ENCODE results near the gene RELCH.

RELCH gene

DNA sequence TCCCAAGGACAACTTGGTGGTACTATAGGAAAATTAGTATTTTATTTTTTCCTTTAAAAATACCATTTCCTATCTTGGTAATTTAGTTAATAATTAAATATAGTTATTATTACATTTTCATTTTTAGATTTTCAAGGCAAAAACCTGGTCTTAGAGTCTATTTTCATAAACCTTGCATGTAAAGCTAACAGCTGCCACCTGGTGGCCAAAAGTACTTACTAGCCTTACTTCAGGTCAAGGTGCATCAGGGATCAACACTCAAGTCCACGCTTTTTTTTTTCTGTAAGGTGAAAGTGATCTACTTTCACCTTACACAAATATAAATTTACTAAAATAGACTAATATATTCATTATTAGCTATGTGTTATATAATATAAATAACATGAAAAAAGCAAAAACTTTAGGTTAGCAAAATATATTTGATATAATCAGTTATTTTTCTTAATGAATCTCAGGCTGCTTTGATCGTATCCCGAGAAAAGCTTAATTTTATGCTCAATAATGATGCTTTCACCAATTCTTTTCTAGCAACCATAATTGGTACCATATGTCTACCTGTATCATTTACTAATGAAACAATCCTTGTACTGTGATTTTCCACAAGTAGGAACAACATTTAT lies 62.5 kb downstream of the RELCH start:
- peak; percentile 18 to 41 (median 38) for DNase-seq (ENCODE audit: low read depth in 3 of 3, low spot score in 1 of 3)

DNA sequence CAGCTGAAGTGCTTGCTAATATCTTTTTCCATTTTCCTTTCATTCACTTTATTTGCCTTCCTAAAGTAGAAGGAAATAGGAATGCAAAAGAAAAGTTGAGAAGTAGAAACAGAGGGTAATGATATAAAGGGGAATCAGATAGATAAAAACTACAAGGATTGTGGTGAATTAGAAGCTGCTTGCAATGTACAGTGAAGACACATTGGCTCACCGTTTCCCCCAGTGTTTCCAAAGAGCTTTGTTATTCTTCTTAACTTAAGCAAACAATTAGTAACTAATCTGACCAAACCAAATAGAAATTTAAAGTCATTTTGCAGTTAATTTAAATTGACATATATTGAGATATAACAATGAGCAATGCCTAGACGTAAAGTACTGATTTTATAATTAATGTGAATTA lies 63.4 kb downstream of the RELCH start:
- no peak for DNase-seq (ENCODE audit: low read depth in 3 of 3, low spot score in 1 of 3)

DNA sequence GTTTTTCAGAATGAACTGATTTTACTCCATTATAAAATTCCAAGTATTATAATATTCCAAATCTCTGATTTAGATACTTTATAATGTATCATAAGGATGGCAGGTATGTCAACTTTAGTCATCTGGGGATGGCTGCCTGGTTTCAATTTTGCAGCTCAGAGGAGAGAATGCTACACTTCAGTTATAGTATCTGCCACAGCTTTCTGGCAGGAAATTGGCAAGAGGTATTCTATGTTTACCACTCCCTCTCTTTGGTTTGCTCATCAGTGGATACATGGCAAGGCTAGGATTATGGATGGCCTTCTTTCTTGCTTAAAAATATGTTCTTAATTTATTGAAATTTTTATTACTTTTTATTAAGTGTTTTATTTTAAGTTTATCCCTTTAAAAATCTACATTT lies 71.0 kb downstream of the RELCH start:
- DNase-seq (ENCODE audit: low read depth in 3 of 3, low spot score in 1 of 3), result no peak

DNA sequence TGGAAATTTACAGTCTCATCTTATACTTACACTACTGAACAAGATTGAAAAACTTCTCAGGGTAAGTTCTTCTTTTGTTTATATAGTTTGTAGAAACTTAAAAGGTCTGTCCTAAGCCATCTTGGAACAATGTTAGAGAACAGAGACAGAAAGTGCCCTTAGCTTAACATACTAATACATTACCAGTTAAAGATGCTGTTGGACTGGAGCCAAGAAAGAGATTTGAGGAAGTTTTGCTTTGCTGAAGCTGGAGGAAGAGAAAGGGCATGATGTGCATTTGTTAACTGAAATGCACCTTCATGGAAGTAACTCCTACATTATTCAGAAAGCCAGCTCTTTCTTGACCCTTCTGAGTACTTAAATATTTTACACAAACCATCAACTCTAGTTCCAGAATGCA lies 71.6 kb downstream of the RELCH start:
- no peak for DNase-seq (ENCODE audit: low read depth in 3 of 3, low spot score in 1 of 3)

DNA sequence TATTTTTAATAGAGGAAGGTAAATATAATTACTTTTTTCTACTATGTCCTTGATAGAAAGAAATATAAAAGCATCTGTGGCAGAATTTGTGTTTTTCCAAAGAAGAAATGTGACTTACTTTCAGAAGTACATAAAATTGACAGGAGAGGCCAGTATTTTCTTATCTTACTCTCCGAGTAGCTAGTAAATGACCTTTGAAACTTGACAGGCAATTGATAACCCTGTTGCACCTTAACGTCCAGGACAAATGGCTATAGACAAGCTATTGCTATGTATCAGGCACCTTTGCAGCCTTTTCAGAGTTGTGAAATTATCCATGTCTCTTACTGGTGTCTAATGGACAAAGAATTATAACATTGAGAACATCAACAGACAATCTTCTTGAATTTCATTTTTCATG lies 75.0 kb downstream of the RELCH start:
- DNase-seq (ENCODE audit: low read depth in 3 of 3, low spot score in 1 of 3), result no peak

DNA sequence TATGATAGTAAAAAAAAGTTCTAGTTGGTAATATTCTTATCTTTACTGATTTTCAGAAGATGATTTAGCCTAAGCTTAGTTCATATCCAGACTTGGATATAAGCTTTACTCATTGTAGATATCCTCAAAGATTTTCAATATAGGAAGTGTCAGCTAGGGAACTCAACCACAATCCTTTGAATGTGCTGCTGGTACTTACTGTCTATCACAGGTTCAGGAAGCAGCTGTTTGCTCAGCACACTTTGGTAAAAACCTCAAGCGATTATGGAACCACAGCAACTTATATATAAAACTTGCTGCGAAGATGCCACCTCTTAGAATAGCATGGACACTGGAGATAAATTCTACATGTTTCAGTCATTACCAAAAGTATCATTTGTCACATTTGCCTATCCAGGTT lies 77.9 kb downstream of the RELCH start:
- DNase-seq (ENCODE audit: low read depth in 3 of 3, low spot score in 1 of 3), result no peak

DNA sequence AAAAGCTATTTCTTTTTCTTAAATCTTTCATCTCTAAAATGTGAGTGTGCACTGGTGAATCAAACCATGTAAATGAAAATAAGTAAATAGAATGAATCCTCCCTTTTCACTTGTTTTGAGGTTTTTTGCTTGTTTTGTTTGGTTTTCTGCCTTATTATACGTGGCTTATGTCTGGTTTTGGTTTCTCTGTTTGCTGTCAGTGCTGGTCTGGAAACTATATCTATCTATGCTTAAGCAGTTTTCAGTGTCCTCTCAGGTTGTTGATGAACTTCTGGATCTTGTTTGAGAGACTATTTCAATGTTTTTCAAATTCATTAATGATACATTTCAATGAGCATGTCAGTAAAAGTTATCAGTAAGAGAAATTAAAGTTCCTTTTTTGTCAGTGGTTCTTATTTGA lies 90.0 kb downstream of the RELCH start:
- no peak for DNase-seq (ENCODE audit: low read depth in 3 of 3, low spot score in 1 of 3)

DNA sequence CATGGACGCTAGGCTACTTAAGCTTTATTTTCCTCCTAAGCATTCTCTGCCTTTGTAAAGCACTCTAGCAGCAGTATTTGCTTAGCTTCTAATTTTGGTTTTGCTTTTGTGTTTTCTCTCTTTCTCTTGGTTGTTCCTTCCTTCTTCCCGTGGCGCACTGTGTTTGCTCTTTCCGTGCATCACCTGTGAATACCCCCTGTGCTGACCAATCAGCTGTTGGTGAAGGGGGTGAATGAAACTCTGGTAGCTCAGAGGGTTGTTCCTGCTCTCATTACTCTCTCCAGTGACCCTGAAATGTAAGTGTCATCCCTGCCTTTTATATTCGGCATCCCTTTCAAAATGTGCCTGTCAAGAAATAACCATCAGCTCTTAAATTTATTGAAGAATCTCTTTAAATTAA lies 92.5 kb downstream of the RELCH start:
- no peak for DNase-seq (ENCODE audit: low read depth in 3 of 3, low spot score in 1 of 3)

DNA sequence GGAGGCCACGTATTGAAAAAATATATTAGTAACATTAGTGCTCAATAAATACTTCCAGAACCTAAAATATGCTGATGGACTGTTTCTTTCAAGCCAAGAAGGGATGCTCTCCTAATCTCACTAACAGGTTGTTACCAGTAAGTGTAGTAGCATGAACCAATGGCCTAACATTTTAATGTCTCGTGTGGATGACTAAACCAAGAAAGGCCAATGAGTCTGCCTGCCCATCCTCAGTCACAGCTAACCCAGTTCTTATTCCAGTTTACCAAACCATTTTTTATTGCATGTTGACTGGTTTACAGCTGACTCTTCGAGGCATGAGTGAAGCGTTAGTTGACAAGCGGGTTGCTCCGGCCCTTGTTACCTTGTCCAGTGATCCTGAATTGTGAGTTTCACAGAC lies 93.0 kb downstream of the RELCH start:
- DNase-seq (ENCODE audit: low read depth in 3 of 3, low spot score in 1 of 3), result no peak

DNA sequence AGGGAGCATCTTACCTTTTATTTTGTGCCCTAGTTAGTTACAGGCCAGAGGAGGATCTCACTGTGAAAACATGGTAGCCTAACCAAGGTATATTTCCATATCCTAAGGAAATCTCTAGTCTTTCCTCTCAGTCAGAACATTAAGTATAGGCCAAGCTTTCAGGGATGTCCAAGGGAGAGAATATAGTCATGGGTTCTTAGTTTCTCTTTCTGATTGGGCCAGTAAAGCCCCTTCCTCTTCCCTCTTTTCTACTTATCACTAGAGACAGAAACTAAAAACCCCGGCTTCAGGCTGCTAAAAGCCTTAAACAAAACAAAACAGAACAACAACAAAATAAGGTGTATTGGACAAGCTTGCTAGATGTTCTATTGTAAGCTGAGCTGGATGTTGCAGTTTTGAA lies 93.7 kb downstream of the RELCH start:
- DNase-seq (ENCODE audit: low read depth in 3 of 3, low spot score in 1 of 3), result no peak

DNA sequence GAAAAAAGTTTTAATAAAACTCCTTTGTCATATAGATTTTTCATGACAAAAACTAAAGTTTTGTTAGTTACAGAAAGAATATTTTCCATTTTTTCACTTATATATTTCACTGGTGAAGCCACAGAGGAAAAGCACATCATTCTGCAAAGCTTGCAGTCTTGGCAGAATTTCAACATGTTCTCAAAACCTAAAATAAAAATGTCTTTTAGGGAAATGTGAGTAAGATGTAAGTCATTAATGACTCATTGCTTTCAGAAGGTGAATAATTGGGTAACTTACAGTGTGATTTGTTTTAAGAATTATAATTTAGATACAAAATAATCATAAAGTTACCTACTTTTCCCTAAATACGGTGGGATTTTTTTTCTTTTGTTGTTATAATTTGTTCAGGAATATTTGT lies 94.6 kb downstream of the RELCH start:
- DNase-seq (ENCODE audit: low read depth in 3 of 3, low spot score in 1 of 3), result no peak

DNA sequence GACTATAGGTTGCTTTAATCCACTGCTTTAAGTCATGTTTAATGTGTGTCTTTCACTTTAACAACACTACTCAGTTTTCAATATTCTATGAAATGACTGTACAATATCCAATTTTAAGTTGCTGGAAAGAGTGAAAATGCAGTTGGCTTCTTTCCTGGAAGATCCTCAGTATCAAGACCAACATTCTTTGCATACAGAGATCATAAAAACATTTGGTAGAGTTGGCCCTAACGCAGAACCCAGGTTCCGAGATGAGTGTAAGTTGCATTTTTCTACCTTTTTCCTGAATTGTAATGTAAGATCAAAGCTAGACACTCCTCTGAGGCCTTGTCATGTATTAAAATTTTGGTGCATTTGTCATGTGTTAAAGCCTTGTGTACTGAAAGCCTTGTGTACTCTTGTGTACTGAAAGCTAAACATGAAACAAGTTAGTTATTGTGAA lies 95.2 kb downstream of the RELCH start:
- no peak for DNase-seq (ENCODE audit: low read depth in 3 of 3, low spot score in 1 of 3)

DNA sequence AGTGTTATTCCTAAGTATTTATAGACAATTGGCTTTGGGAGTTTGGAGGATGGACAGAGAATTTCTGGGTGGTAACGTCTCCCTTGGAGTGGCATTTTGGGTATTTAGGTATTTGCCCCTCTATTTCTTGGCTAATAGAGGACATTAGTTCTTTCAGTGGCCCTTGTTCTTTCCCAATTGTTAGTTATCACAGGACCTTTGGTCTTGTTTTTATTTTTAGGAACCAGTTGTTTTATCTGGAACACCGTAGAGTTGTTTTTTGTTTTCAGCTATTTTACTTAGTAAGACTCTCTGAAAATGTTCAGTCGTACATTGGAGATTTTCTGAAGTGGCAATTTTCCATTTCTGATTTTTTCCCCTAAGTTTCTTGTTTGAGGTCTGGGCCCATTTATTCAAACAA lies 97.6 kb downstream of the RELCH start:
- no peak for DNase-seq (ENCODE audit: low read depth in 3 of 3, low spot score in 1 of 3)

DNA sequence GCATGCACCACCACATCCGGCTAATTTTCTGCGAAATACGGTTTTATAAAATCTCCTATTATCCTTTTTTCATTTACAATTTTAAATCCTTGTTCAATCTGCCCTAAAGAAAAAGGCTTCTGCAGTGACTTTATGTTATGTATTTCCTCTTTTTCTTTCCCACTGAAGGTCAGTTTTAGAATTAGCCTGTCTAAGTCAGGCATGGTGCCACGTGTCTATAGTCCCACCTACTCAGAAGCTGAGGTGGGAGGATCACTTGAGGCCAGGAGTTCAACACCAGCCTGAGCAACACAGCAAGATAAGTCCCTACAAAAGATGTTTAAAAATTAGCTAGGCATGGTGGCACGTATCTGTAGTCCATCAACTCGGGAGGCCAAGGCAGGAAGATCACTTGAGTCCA lies 98.2 kb downstream of the RELCH start:
- no peak for DNase-seq (ENCODE audit: low read depth in 3 of 3, low spot score in 1 of 3)

DNA sequence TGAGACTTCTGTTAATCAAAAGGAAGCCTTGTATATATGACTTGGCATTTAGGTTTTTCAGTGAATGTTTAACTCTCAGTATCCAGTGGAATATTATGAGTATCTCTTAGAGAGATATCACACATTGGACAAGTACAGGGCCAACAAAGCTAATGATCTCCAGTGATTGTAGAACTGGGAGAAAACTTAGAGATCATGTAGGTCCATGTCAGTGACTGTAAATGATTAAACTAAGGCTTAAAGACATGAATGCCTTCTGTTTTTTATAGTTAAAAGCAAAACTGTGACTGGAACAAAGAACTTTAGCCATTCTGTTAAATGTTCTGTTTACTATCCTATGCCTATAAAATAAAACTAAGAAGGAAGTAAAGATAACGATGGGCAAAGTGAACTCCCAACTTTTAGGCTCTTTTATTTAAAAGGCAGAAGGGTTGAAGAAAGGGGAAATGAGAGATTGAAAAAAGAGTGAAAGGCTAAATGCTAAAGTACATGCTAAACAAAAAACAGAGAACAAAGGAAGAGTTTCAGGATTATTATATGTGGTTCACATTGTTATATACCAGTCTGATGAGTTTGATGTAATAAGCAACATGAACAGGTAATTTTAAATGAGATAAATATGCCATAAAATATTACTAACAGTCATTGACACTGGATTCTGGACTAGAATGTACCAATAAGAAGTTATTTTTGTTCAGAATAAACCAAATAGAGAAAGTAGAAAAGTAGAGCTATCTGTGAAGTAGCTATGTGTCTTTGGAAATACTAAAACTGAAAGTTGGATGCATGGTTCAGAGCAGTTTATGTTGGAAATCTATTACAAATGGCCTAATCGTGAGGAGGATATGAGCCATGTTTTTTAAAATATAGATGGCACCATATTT lies 101.0 kb downstream of the RELCH start:
- no peak for DNase-seq (ENCODE audit: low read depth in 3 of 3, low spot score in 1 of 3)

DNA sequence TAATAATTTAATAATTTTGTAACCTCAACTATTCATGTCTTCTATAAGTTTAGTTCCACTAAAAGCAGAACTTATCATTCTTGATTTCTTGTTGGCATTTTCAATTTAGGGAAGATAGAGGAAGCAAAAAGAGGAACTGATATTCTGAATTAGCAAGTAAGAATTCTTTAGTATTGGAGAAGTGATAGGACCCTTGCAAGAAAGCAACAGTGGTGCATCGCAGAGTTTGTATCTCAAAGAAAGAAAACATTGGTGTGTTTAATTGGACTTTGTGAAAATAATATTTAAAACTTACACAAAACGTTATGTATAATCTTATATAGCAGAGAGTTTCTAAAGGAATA lies 101.6 kb downstream of the RELCH start:
- DNase-seq (ENCODE audit: low read depth in 3 of 3, low spot score in 1 of 3), result no peak

DNA sequence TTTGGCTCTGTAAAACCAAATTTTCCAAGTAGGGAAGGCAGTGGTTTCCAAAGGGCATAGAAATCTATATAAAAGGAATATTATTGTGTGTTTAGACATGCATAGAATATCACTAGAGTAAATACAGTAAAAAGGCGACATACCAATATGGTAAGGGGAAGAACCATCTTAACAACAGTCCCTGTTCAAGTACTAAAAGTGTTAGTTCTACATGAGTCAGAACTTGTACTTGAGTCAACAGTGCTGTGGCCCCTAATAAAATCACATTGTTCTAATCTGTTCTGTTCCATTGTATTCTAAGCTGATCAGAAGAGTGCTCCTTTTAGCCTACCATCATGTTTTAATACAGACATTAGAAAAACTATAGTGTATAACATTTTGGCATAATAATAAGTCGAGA lies 102.0 kb downstream of the RELCH start:
- no peak for DNase-seq (ENCODE audit: low read depth in 3 of 3, low spot score in 1 of 3)

DNA sequence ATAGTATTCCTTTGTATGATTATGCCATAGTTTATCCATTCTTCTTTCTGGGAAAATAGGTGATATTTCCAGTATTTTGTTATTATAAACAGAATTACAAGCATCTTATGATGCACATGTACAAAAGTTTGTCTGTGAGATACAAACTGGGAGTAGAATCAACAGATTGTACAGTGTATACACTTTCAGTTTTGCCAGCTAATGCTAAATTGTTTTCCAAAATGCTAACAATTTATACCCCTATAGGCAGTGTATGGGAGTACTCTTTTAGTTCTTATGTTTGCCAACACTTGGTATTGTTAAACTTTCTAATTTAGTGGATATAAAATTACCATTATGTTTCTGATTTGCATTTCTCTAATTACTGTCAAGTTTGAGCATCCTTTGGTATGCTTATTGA lies 107.0 kb downstream of the RELCH start:
- no peak for DNase-seq (ENCODE audit: low read depth in 3 of 3, low spot score in 1 of 3)

DNA sequence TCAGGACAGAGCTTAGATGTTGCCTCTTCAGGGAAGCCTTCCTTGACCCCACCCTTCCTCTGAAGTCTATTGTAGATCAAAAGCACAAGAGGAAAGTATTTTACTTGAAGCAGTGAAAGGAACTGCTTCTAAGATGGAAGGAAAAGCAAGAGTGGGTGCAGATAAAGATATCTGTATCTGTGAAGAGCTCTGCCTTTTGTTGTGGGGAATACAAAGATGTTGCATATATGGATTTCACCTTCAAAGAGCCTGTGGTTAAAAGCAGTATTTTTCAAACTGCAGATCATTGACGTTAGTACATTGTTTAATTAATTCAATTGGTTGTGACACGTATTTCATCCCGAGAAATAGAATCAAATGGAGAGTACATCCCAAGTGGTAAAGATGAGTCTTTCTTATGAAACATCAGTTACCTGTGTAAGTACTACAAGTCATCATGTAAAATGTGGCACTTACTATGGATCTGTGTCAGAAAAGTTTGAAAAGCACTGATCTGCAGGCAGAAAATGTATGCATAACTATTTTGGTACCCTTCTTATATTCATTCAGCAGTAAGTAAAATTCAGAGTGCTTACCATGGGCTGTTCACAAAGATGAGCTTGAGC lies 113.4 kb downstream of the RELCH start:
- no peak for DNase-seq (ENCODE audit: low read depth in 3 of 3, low spot score in 1 of 3)

DNA sequence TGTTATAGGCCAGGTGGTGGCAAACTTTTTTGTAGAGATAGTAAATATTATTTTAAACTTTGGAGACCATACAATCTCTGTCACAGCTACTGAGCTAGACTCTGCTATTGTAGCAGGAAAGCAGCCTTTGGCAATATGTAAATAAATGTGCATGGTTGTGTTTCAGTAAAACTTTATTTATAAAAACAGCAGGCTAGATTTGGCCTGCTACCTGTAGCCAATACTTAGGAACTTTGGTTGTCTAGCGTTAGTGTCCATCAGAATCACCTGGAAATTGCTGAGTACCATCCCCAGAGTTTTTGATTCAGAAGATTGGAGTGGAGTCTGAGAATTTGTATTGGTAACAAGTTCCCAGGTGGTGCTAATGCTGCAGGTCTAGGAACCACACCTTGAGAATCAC lies 114.3 kb downstream of the RELCH start:
- DNase-seq (ENCODE audit: low read depth in 3 of 3, low spot score in 1 of 3), result no peak

DNA sequence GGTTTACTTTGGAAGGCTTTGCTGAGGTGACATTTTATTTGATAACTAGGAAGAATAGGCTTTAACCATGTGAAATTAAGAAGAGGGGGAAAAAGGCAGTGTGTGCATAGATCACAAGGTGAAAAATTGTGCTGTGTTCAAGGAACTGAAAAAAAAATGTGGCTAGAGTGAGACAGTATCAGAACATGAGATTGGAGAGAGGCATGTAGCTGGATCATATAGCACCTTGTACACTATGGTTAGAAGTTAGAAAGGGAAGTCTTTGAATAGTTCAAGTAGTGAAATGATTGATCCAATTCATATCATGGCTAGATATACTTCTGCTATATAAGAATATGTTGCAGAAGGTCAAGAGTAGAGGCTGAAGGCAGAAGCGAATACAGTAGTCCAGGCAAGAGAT lies 125.8 kb downstream of the RELCH start:
- DNase-seq (ENCODE audit: low read depth in 3 of 3, low spot score in 1 of 3), result no peak
